ENCODE results near the gene MEIOSIN. TPM values are rescaled to one million over a fixed set of nuclear protein-coding genes. Genes with fewer than 3 reads are reported as not detected.
A peak's percentile ranks its signal among the peaks of the same experiment; 100 is the strongest.

The MEIOSIN gene
- polyA plus RNA-seq, 1 donor (not counting 4 experiments of a cell fraction or from before 2014, with no cell fraction given), result not detected

DNA sequence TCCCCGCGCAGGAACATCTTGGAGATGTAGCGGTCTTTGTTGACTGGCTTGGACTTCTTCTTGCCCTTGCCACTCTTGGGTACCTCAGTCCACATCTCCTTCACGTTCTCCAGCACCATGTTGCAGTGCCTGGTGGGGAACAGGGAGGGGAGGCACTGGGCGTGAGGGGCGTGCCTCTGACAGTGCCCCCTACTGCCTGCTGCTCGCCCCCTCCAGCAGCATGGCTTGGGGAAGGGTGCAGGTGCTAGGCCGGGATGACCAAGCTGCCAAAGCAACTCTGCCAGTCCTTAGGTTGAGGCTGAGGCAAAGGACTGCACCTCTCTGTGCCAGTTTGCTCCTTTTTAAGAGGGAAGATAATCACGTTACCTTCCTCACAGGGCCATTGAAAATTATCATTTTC is 45.6 kb upstream of the MEIOSIN start:
- H3K27me3 ChIP-seq (ENCODE audit: control insufficient read depth, extremely low read depth, insufficient read depth, low read length), result no peaks in the 10 kb centered on the region
- H3K27ac ChIP-seq (ENCODE audit: control insufficient read depth, insufficient read depth, low read length), result no peak overlapping the region
- H3K4me3 ChIP-seq (ENCODE audit: control insufficient read depth in 2 of 3, extremely low read depth in 1 of 3, insufficient read depth in 2 of 3, low read depth in 1 of 3, low read length in 3 of 3), result no peak overlapping the region
- peaks cover 4% of the 10 kb centered on the region for H3K4me1 ChIP-seq (ENCODE audit: control insufficient read depth, extremely low read depth, insufficient read depth, low read length)
- TF ChIP-seq EZH2 (IDR thresholded peaks at IDR 0.05; ENCODE audit: low read length) (no peak), CTCF (optimal IDR thresholded peaks at IDR 0.05 in 1 of 3, IDR thresholded peaks at IDR 0.05 in 1 of 3, conservative IDR thresholded peaks at IDR 0.05 in 1 of 3; ENCODE audit: extremely low read depth in 1 of 3, insufficient read depth in 2 of 3, low read length in 3 of 3) (peak in 1 of 3 experiments; percentile 11)
- no peaks in the 10 kb centered on the region for H3K9me3 ChIP-seq (ENCODE audit: control insufficient read depth, low read depth, low read length)
- no peak overlapping the region for H2AFZ ChIP-seq (ENCODE audit: control insufficient read depth, low read length)
- H3K4me2 ChIP-seq (ENCODE audit: control insufficient read depth, extremely low read depth, insufficient read depth, low read depth, low read length), result no peak overlapping the region
- H3K79me2 ChIP-seq (ENCODE audit: control insufficient read depth, insufficient read depth, low read length), result peaks cover 26% of the 10 kb centered on the region
- no peaks in the 10 kb centered on the region for H4K20me1 ChIP-seq (ENCODE audit: control insufficient read depth, extremely low read depth, insufficient read depth, low read length)
- no peaks in the 10 kb centered on the region for H3K9me1 ChIP-seq (ENCODE audit: control insufficient read depth, extremely low read depth, insufficient read depth, low read length)
- DNase-seq (ENCODE audit: low read depth, low spot score) (no peak), FAIRE-seq (no peak)
- peaks cover 24 to 36% of the 10 kb centered on the region in 2 experiments for H3K36me3 ChIP-seq (ENCODE audit: control insufficient read depth in 2 of 2, extremely low read depth in 1 of 2, insufficient read depth in 2 of 2, low read length in 2 of 2)
- dilution Hi-C loops (cut with MboI; ENCODE audit: extremely low pct_ligation_motif_present, low sequenced_read_pairs), result no loop called here
- no peak overlapping the region for H3K9ac ChIP-seq (ENCODE audit: control insufficient read depth, extremely low read depth, insufficient read depth, low read length)

DNA sequence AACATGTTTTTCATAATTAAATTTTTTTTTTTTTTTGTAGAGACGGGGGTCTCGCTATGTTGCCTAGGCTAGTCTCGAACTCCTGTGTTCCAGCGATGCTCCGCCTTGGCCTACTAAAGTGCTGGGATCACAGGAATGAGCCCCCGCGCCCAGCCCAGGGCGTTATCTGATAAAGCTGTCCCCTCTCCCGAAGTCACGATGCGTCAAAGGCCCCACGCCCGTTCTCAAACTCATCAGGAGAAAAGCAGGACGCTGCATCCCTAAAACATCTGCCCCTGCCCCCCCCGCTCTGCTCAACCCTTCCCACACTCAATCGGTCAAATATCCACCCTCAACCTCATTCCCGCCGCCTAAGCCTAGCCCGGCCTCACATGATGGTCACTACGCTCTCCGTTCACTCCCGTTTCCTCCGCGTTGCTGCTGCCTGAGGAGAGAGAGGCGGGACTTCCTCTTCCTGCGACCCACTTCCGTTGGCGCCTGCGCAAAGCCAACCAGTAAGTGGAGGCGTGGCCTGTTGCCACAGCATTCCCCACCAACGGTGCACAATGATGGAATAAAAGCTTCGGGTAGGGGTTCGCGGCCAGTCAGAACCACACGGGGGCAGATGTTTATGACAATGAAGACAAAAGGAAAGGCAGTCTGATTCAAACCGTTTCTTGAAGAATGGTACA is 41.6 kb upstream of the MEIOSIN start, which contains the start of gene SNRPD2:
TSS of gene SNRPD2 (minus strand) at position 438 of the 671 bp plus-strand sequence. CDS start at position 373, 65 bp downstream.
- no peaks in the 10 kb centered on the region for H4K20me1 ChIP-seq (ENCODE audit: control insufficient read depth, extremely low read depth, insufficient read depth, low read length)
- H2AFZ ChIP-seq (ENCODE audit: control insufficient read depth, low read length), result peak within 1 kb of the TSS; percentile 99
- peak within 1 kb of the TSS; percentile 97 for H3K4me2 ChIP-seq (ENCODE audit: control insufficient read depth, extremely low read depth, insufficient read depth, low read depth, low read length)
- peaks cover 24 to 32% of the 10 kb centered on the region in 2 experiments for H3K36me3 ChIP-seq (ENCODE audit: control insufficient read depth in 2 of 2, extremely low read depth in 1 of 2, insufficient read depth in 2 of 2, low read length in 2 of 2)
- dilution Hi-C loops (cut with MboI; ENCODE audit: extremely low pct_ligation_motif_present, low sequenced_read_pairs), result no loop called here
- H3K27me3 ChIP-seq (ENCODE audit: control insufficient read depth, extremely low read depth, insufficient read depth, low read length), result no peaks in the 10 kb centered on the region
- peak within 1 kb of the TSS; percentile 96 for H3K9ac ChIP-seq (ENCODE audit: control insufficient read depth, extremely low read depth, insufficient read depth, low read length)
- peak within 1 kb of the TSS; percentile 79 to 98 (median 98) for H3K4me3 ChIP-seq (ENCODE audit: control insufficient read depth in 2 of 3, extremely low read depth in 1 of 3, insufficient read depth in 2 of 3, low read depth in 1 of 3, low read length in 3 of 3)
- H3K9me3 ChIP-seq (ENCODE audit: control insufficient read depth, low read depth, low read length), result no peaks in the 10 kb centered on the region
- TF ChIP-seq CTCF (optimal IDR thresholded peaks at IDR 0.05 in 1 of 3, IDR thresholded peaks at IDR 0.05 in 1 of 3, conservative IDR thresholded peaks at IDR 0.05 in 1 of 3; ENCODE audit: extremely low read depth in 1 of 3, insufficient read depth in 2 of 3, low read length in 3 of 3), result no peak
- TF ChIP-seq EZH2 (IDR thresholded peaks at IDR 0.05; ENCODE audit: low read length), result no peak
- peak; percentile 81 for DNase-seq (ENCODE audit: low read depth, low spot score)
- H3K79me2 ChIP-seq (ENCODE audit: control insufficient read depth, insufficient read depth, low read length), result peaks cover 36% of the 10 kb centered on the region
- peak; percentile 80 for FAIRE-seq
- H3K9me1 ChIP-seq (ENCODE audit: control insufficient read depth, extremely low read depth, insufficient read depth, low read length), result no peaks in the 10 kb centered on the region
- peaks cover 11% of the 10 kb centered on the region for H3K4me1 ChIP-seq (ENCODE audit: control insufficient read depth, extremely low read depth, insufficient read depth, low read length)
- H3K27ac ChIP-seq (ENCODE audit: control insufficient read depth, insufficient read depth, low read length), result peak within 1 kb of the TSS; percentile 93

All from keratinocyte (primary cell).